ENCODE measurements around the gene LDHAL6B. TPM values are rescaled to one million over a fixed set of nuclear protein-coding genes. Genes with fewer than 3 reads are reported as not detected.

Gene LDHAL6B
- not detected in 2 replicates for total RNA-seq

DNA sequence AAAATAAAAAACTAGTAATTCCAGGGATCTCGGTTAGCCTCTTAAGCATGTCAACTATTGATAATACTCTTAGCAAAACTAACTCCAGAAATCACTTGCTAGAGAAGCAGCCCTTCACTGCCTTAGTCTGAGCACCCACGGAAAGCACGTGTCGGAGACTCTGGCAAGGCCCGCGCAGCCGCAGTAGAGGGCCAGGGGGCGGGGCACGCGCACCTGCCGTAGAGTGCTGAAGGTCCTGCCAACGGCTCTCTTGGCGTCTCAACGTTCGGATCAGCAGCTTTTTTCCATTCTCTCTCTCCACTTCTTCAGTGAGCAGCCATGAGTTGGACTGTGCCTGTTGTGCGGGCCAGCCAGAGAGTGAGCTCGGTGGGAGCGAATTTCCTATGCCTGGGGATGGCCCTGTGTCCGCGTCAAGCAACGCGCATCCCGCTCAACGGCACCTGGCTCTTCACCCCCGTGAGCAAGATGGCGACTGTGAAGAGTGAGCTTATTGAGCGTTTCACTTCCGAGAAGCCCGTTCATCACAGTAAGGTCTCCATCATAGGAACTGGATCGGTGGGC lies at the start of gene LDHAL6B:
LDHAL6B (plus strand) TSS at position 221 of the 561 bp plus-strand sequence; CDS start at position 319, 98 bp downstream.

Other genes with a start within 250 kb of the LDHAL6B start
- gene RNF111, start 219.2 kb upstream of the LDHAL6B start, total RNA-seq, result 11.9 and 16.5 TPM in 2 replicates
- gene CCNB2, start 101.7 kb upstream of the LDHAL6B start, total RNA-seq, result 24.0 and 25.8 TPM in 2 replicates
- gene MYO1E, start 166.0 kb downstream of the LDHAL6B start, total RNA-seq, result 36.1 and 58.0 TPM in 2 replicates
- gene FAM81A, start 231.3 kb downstream of the LDHAL6B start, total RNA-seq, result 0.13 and 0.25 TPM in 2 replicates

All from aortic smooth muscle cell (primary cell).